Colon (tissue), 2 donors: ENCODE results near the gene TFB1M.

Experiments
- FAIRE-seq: peaks from 2 replicates; lab custom pipeline; 2012; peaks lifted over from hg19 to GRCh38; lab: Jason Lieb, UNC
- donor health status: control.
- donor health status: control.

The TFB1M gene

GRCh38 chr6:155263373-155264063, 50.8 kb downstream of the TFB1M start, which contains the start of gene CLDN20:
TSS of gene CLDN20 (plus strand) at chr6:155264013. CDS start at chr6:155275720, 11,707 bp downstream.
- no peak for FAIRE-seq

- FAIRE-seq = no peak
Observed at GRCh38 chr6:155262655-155263054, 51.6 kb downstream of the TFB1M start.

DNA sequence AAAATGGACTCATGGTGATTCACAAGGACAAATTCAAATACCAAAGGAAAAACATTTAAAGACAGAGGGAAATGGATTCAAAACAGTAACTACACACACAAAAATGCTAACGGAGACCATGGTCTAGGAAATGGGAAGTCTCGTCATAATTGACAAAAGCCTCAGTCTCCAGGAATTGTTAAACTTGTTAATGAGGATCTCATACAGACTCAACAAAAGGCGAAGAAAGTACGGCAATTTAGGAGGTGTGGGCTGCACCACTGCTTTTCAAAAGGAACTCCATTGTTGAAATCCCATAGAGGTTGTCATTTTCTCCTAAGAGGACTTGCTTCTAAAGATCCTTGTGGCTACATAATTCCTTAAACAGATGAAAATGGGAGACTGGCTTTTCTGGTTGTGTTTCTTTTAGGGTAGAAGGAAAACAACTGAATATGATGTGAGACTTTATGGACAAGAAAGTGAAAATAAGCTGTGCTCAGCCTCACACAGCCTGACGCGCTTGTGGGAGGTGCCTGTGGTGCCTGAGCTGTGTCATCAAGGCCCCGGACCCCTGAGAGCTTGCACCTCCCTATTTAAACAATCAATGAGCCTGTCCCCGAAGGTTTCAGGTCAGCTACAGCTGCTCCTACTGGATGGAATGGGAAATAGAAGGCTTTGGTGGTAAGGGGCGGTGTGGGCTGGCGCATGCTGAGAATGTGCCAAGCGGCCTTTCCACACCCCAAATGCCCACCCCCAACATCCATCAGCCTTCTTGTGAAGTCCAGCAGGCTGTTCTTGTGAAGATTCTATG, 53.0 kb downstream of the TFB1M start:
- FAIRE-seq = no peak

GRCh38 chr6:155260686-155261085, 53.6 kb downstream of the TFB1M start:
- no peak for FAIRE-seq

GRCh38 chr6:155259897-155260296, 54.4 kb downstream of the TFB1M start:
- no peak for FAIRE-seq

DNA sequence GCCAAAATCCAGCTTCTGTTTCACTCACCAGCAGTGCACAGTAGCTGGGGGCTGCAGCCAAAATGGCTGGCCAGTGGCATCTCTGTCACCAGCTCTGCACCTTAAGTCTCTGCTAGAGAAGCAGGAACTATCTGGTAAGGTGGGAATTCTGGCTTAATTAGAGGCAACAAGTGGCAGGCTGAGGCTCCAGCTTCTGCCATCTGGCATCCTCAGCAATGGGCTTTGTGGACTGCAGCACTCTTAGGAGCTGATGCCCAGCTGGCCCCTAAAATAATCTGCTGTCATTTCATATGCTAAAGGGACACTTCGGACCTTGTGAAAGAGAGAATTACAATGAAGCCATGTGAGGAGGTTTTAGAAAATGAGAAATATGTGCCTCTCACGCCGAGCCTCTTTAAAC, 55.1 kb downstream of the TFB1M start:
- FAIRE-seq = no peak

DNA sequence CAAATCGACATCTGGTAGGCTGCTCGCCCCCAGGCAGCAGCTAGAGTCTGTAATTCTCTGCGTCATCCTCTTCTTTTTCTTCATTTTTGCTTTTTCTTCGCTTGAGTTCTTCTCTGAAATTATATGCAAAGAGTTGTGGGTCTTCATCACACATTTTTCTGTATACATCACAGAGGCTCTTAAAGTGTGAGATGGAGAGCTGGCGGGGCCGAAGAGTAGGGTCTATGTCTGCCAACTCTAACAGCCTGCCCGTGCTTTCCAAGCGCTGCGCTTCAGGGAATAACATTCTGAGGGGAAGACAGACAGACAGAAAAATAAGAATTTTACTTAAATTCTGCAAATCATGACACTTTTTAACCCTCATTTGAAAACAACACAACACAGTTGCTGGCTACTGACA, 56.5 kb downstream of the TFB1M start:
- FAIRE-seq = no peak

DNA sequence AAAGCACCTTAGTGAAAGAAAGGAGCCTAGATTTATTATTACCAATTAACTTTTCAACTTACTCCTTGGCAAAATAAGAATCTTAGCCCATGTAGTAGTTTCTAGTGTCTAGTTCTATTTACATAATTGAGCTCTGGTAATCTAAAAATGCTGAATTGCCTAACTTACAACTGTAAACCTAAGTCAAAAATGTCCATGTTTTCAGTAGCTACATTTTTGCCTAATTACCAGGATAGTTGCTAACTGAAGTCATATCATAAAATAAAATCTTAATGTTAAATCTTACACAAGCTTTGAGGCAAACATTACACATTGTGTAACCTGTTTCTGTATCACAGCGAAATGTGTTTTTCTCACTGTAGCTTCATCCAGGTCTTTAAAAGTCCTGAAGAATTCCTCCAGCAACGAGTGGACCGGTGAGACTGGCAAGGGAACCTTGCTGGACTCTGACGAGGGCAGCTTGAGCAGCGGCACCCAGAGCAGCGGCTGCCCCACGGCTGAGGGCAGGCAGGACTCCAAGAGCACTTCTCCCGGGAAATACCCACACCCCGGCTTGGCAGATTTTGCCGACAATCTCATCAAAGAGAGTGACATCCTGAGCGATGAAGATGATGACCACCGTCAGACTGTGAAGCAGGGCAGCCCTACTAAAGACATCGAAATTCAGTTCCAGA, 58.0 kb downstream of the TFB1M start:
- no peak for FAIRE-seq

- no peak for FAIRE-seq
Observed at GRCh38 chr6:155254139-155254538, 60.1 kb downstream of the TFB1M start.

- FAIRE-seq = no peak
Observed at GRCh38 chr6:155253337-155253736, 60.9 kb downstream of the TFB1M start.

DNA sequence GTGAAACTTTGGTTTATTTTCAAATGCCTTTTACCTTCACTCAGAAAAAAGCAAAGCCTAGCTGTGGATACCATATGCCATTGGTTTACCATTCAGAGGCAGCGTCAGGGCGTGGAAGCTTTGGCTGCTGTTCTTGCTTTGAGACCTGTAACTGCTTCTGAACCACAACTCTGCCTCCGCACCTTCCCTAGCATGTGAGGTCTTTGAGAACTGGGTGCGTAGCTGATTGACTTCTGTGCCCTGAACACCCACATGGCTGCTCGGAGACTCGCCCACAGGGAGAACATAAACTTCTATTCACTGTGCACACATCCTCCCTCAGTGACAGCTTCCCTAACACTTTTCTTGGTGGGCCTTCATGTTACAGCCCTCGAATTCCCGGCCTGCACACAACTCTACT, 61.7 kb downstream of the TFB1M start:
- no peak for FAIRE-seq

DNA sequence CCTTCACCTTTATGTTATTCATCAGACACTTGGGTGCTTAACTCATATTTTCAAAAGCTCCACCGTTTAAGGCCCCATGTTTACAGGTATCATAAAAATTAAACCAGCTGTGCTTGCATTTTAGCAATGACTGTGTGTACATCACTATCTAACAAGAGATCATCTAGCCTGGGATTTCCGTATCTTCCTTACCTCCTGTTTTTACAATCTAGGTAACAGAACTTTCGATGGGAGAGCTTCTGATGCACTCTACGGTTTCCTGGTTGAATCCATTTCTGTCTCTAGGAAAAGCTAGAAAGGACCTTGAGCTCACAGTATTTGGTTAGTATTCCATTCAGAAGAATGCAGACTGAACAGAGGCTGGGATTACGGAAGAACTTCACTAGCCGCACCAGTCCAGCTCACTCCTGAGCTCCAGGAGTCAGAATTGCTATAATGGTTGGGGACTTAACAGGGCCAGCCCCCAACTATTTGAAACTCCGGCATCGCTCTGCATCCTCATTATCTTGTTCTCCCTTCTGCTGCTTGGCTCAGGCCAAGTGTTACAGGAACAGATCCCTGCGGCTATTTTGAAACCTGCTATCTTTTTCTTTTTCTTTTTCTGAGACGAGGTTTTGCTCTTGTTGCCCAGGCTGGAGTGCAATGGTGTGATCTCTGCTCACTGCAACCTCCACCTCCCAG, 63.4 kb downstream of the TFB1M start:
- no peak for FAIRE-seq

- FAIRE-seq = no peak
Observed at GRCh38 chr6:155248008-155249001, 66.0 kb downstream of the TFB1M start.

- FAIRE-seq = no peak
Observed at GRCh38 chr6:155247618-155248007, 66.7 kb downstream of the TFB1M start.

GRCh38 chr6:155246825-155247224, 67.5 kb downstream of the TFB1M start:
- FAIRE-seq = no peak

- no peak for FAIRE-seq
Observed at GRCh38 chr6:155245831-155246230, 68.5 kb downstream of the TFB1M start.

GRCh38 chr6:155245193-155245592, 69.1 kb downstream of the TFB1M start:
- no peak for FAIRE-seq

DNA sequence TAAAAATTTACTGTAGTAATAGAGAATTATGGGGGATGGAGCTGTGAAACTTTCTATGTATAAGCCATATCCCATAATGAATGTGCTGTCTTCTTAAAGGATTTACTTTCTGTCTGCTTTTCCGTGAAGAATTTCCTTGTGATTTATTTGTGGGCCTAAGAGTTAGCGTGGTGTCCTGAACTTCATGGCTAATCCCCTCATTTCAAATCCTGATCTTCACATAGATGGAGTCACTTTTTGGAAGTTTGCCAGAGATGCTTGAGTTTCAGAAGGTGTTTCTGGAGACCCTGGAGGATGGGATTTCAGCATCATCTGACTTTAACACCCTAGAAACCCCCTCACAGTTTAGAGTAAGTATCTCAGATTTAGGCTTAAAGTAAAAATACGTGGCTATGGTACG, 69.8 kb downstream of the TFB1M start:
- FAIRE-seq = no peak

GRCh38 chr6:155241966-155242365, 72.3 kb downstream of the TFB1M start:
- FAIRE-seq = no peak

DNA sequence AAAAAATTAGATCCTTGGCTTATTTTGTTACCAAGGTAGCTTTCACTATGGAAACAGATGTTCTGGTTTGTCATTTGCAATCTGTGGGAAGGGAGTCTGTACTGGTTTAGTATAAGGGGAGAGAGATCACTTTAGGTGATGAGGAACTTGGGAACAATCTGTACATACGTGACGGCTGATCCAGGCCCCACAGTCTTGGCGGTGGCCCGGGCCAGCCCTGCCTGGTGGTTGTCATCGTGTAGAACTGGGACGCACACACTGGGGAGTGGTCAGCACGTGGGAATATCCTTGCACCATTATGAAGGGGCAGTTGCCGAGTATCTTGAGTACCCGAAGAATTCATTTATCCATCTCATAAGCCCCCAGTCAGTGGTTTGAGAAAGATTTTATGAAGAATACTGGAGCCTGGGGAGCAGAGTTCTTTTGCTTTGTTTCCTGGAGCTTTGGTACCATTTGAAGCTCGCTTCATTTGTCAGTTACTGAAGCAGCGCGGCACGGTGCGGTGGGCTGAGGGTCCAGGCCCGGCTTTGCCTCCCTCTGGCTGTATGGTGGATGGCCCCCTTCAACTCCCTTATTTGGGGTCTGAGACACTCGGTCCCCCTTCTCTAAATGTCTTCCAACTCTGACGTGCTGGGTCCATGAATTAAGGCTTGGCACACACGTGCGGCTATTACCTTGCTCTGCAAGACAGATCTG, 73.2 kb downstream of the TFB1M start:
- FAIRE-seq = no peak

DNA sequence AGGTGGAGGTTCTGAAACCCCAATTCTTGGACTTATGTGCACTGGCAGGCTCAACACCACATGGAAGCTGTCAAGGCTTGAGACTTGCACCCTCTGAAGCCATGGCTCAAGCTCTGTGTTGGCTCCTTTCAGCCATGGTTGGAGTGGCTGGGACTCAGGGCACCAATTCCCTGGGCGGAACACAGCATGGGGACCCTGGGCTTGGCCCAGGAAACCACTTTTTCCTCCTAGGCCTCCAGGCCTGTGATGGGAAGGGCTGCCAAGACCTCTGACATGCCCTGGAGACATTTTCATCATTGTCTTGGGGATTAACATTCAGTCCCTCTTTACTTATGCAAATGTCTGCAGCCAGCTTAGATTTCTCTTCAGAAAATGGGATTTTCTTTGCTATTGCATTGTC, 76.7 kb downstream of the TFB1M start:
- no peak for FAIRE-seq
